Esophagus squamous epithelium (tissue), 5 donors: Measurements from ENCODE around the gene TMEM214. TPM values are rescaled to one million over a fixed set of nuclear protein-coding genes. Genes with fewer than 3 reads are reported as not detected.
A peak's percentile ranks its signal among the peaks of the same experiment; 100 is the strongest.

Experiments used
- DNase-seq: peaks from one replicate; lab custom pipeline; 2025; lab: John Stamatoyannopoulos, UW
- H3K27ac ChIP-seq, 4 donors: fragments of 200-600 bp; sonication (generic); one replicate each; pipeline ENCODE4 v1.5.1; 2016 to 2019; ENCODE audit warnings: mild to moderate bottlenecking in 1 of 4
- H3K27me3 ChIP-seq, 4 donors: fragments of 200-600 bp; sonication (generic); 1 replicate in 3 of 4; 2 replicates in 1 of 4; pipeline versions ENCODE4 v1.5.1 to v1.6.0; 2017 to 2021; ENCODE audit warnings: antibody characterized with exemption in 1 of 4
- H3K36me3 ChIP-seq, 3 donors: fragments of 200-600 bp; sonication (generic); one replicate each; pipeline ENCODE4 v1.5.1; 2016 to 2019
- H3K4me1 ChIP-seq, 3 donors: fragments of 200-600 bp; sonication (generic); one replicate each; pipeline ENCODE4 v1.5.1; 2017 to 2019
- H3K4me3 ChIP-seq, 4 donors: fragments of 200-600 bp; sonication (generic); 1 replicate in 3 of 4; 2 replicates in 1 of 4; pipeline ENCODE4 v1.5.1; 2016 to 2019; ENCODE audit warnings: mild to moderate bottlenecking in 2 of 4, moderate library complexity in 1 of 4
- H3K9me3 ChIP-seq, 3 donors: fragments of 200-600 bp; sonication (generic); one replicate each; pipeline ENCODE4 v1.5.1; 2016 to 2019
- CTCF ChIP-seq, 6 experiments: fragments of 450-650 bp in 4 of 6; fragments of 200-600 bp in 2 of 6; sonication (generic) in 2 of 6; IDR thresholded peaks; one replicate each; pipeline ENCODE4 v1.5.1; 2016 to 2019; ENCODE audit warnings: antibody characterized with exemption in 6 of 6, mild to moderate bottlenecking in 4 of 6, moderate library complexity in 4 of 6
- POLR2A ChIP-seq, 4 donors: fragments of 450-650 bp; IDR thresholded peaks; one replicate each; pipeline ENCODE4 v1.6.1; 2017; ENCODE audit warnings: antibody characterized with exemption in 4 of 4, mild to moderate bottlenecking in 4 of 4, moderate library complexity in 3 of 4
- WGBS, 2 donors: methylation state at CpG; one replicate each; pipeline ENCODE4 v1.1.5; 2018; 5-methylcytosine and 5-hydroxymethylcytosine counted together
- intact Hi-C: fragments of 100-400 bp; cut with DNase I; formaldehyde crosslinking; loops from one replicate; pipeline ENCODE4 v1.15.0; 2022
- total RNA-seq, 4 donors: library from RNA; depleted of rRNA; stranded (reverse); fragments of >200 nt; gene quantifications; one replicate each; pipeline ENCODE4 v1.1.0, GENCODE V29; 2016
- donor health status: DM: yes; HTN: yes; CAD: no.

TMEM214 gene
- total RNA-seq, 4 donors from 2014 or later = 15.7 to 34.5 (median 32.1) TPM

- no peak overlapping the region for H3K4me3 ChIP-seq
- WGBS, 2 donors = 49 to 79% methylated on average over 5 of the region's 5 CpGs
- H3K9me3 ChIP-seq = no peaks in the 10 kb centered on the region
- TF ChIP-seq POLR2A (IDR thresholded peaks at IDR 0.05) (no peak), CTCF (IDR thresholded peaks at IDR 0.05) (no peak)
- DNase-seq = no peak
- no peaks in the 10 kb centered on the region for H3K4me1 ChIP-seq
- peaks cover 39 to 52% (median 45%) of the 10 kb centered on the region in 3 donors for H3K36me3 ChIP-seq
- no peaks in the 10 kb centered on the region for H3K27me3 ChIP-seq
- intact Hi-C loops = no loop called here
- no peak overlapping the region for H3K27ac ChIP-seq
Measured at GRCh38 chr2:27041752-27042151, 9.0 kb downstream of the TMEM214 start.

GRCh38 chr2:27042159-27042661 lies 9.4 kb downstream of the TMEM214 start:
- WGBS, 2 donors = 66 to 88% methylated on average over 10 of the region's 10 CpGs
- Histone ChIP-seq H3K9me3 (no peaks in the 10 kb centered on the region), H3K36me3 (peaks cover 39 to 48% (median 40%) of the 10 kb centered on the region in 3 donors), H3K4me1 (no peaks in the 10 kb centered on the region), H3K27ac (no peak overlapping the region), H3K4me3 (no peak overlapping the region), H3K27me3 (no peaks in the 10 kb centered on the region)
- TF ChIP-seq CTCF (IDR thresholded peaks at IDR 0.05) = no peak
- TF ChIP-seq POLR2A (IDR thresholded peaks at IDR 0.05) = no peak
- DNase-seq = no peak
- intact Hi-C loops = no loop called here

- 84 to 86% methylated on average over 6 to 7 of the region's 7 CpGs for WGBS, 2 donors
- no peaks in the 10 kb centered on the region for H3K4me1 ChIP-seq
- peaks cover 30 to 39% (median 31%) of the 10 kb centered on the region in 3 donors for H3K36me3 ChIP-seq
- H3K9me3 ChIP-seq = no peaks in the 10 kb centered on the region
- TF ChIP-seq CTCF (IDR thresholded peaks at IDR 0.05) = no peak
- intact Hi-C loops = no loop called here
- H3K27ac ChIP-seq = no peak overlapping the region
- H3K27me3 ChIP-seq = no peaks in the 10 kb centered on the region
- H3K4me3 ChIP-seq = no peak overlapping the region
- DNase-seq = no peak
Measured at GRCh38 chr2:27042985-27043634, 10.3 kb downstream of the TMEM214 start.

- no peak for TF ChIP-seq CTCF (IDR thresholded peaks at IDR 0.05)
- no peak for TF ChIP-seq POLR2A (IDR thresholded peaks at IDR 0.05)
- intact Hi-C loops = no loop called here
- Histone ChIP-seq H3K9me3 (no peaks in the 10 kb centered on the region), H3K4me3 (peak overlapping the region; percentile 77 to 99 (median 96)), H3K27ac (peak overlapping the region; percentile 87 to 96 (median 93)), H3K27me3 (no peaks in the 10 kb centered on the region), H3K4me1 (peaks cover 11 to 34% (median 13%) of the 10 kb centered on the region in 3 donors), H3K36me3 (peaks cover 1 to 14% (median 8%) of the 10 kb centered on the region in 3 donors)
- DNase-seq = no peak
- WGBS, 2 donors = 4 to 17% methylated on average over 18 to 37 of the region's 52 CpGs
Measured at GRCh38 chr2:27049422-27050280, 16.9 kb downstream of the TMEM214 start.
